Fibroblast of the aortic adventitia (primary cell): Measurements from ENCODE around the gene GPRC5D. TPM values are rescaled to one million over a fixed set of nuclear protein-coding genes. Genes with fewer than 3 reads are reported as not detected.
A peak's percentile ranks its signal among the peaks of the same experiment; 100 is the strongest.

ENCODE experiments used
- DNase-seq: peaks from one replicate; pipeline ENCODE4 v3.0.0-alpha.2; 2010; ENCODE audit warnings: low read depth
- H3K4me3 ChIP-seq: 2 replicates; pipeline ENCODE4 v1.5.1; 2011; ENCODE audit warnings: low read depth, mild to moderate bottlenecking, control low read depth, low read length, moderate library complexity
- total RNA-seq: library from RNA; depleted of rRNA; stranded (reverse); fragments of >200 nt; gene quantifications from 2 replicates; pipeline ENCODE4 v1.2.3, GENCODE V29; 2012; ENCODE audit warnings: low replicate concordance
- TF ChIP-seq, protein P1 (sequence below): IDR thresholded peaks from 2 replicates; pipeline ENCODE4 v1.5.1; 2011; ENCODE audit warnings: mild to moderate bottlenecking, low read length, control low read depth, inconsistent platforms; ENCODE audit not compliant: insufficient read depth

GPRC5D gene
- total RNA-seq, 1 donor, result not detected

DNA sequence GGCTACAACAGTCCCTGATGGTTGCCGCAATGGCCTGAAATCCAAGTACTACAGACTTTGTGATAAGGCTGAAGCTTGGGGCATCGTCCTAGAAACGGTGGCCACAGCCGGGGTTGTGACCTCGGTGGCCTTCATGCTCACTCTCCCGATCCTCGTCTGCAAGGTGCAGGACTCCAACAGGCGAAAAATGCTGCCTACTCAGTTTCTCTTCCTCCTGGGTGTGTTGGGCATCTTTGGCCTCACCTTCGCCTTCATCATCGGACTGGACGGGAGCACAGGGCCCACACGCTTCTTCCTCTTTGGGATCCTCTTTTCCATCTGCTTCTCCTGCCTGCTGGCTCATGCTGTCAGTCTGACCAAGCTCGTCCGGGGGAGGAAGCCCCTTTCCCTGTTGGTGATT lies 43.7 kb downstream of the GPRC5D start:
- TF ChIP-seq, protein P1, sequence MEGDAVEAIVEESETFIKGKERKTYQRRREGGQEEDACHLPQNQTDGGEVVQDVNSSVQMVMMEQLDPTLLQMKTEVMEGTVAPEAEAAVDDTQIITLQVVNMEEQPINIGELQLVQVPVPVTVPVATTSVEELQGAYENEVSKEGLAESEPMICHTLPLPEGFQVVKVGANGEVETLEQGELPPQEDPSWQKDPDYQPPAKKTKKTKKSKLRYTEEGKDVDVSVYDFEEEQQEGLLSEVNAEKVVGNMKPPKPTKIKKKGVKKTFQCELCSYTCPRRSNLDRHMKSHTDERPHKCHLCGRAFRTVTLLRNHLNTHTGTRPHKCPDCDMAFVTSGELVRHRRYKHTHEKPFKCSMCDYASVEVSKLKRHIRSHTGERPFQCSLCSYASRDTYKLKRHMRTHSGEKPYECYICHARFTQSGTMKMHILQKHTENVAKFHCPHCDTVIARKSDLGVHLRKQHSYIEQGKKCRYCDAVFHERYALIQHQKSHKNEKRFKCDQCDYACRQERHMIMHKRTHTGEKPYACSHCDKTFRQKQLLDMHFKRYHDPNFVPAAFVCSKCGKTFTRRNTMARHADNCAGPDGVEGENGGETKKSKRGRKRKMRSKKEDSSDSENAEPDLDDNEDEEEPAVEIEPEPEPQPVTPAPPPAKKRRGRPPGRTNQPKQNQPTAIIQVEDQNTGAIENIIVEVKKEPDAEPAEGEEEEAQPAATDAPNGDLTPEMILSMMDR, result no peak
- no peak overlapping the region for H3K4me3 ChIP-seq
- DNase-seq, result no peak

DNA sequence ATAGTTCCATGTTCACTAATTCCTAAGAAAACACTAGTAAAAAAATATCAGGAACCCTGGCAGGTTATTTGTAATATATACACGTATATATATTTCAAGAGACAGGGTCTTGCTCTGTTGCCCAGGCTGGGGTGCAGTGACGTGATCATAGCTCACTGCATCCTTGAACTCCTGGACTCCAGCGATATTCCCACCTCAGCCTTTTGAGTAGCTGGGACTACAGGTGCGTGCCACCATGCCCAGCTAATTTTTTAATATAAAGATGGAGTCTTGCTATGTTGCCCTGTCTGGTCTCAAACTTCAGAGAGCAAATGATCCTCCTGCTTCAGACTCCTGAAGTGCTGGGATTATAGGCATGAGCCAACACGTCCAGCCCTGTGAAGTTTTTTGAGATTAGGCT lies 44.4 kb downstream of the GPRC5D start:
- TF ChIP-seq, protein P1, result no peak
- no peak for DNase-seq
- no peak overlapping the region for H3K4me3 ChIP-seq

DNA sequence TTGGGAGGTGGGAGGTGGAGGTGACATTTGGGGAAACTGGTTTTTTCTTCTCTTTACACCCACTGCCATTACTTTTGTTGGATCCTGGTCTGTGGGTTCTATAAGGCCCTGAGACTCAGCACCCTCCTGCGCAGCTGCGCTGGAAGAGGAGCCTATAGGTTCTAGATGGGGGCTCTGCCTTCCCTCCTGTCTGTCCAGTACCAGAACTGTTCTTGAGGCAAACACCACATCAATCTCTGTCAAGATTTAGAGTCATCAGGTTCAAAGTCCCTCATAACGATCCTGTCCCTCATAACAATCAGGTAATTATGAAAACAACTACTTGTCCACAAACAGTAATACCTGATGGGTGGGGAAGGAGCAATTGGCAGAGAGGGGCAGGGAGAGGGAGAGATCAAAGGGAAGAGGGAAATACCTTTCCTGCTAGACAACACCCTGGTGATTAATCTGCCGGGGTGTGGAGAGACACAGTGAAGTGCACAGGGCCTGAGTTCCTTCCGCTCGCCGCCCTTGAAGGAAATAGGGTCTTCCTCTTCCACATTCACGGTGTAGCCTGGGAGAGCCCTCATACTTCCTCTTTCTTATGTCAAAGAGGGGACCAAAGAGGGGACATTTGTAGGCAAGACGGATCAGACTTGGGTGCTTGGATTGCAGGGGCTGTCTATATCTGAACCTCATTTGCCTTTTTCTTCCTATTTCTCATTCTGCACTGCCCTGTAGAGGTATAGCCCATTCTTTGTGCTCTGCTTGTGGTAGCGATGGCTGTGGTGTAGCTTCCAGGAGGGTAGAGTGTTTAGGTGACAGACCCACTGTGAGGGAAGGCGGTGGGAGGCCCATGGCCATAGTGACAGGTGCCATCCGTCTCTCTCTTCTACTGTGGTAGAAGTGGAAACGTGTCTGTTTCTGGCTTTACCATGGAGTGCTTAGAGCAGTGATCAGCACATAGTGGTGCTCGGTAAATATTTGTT lies 48.0 kb downstream of the GPRC5D start:
- TF ChIP-seq, protein P1, result no peak
- DNase-seq, result no peak
- no peak overlapping the region for H3K4me3 ChIP-seq

DNA sequence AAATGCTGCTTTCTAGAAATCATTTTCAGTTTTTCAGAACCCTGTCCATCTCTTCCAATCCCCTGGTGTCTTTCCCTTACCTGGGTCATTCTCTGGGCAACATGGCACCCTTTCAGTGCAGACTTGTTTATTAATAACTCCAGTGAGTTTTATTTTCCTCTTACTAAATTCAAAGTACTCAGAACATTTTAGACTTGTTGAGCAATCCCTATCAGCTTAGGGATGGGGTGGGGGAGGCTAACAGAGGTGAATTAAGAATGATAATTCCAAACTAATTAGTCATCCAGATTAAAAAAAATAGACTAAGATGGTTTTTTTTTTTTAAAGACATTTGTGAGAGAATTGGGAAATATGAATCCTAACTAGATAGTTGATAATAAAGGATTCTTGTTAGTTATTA lies 49.9 kb downstream of the GPRC5D start:
- peak; percentile 87 for DNase-seq
- H3K4me3 ChIP-seq, result peak overlapping the region; percentile 31
- TF ChIP-seq, protein P1, result no peak

DNA sequence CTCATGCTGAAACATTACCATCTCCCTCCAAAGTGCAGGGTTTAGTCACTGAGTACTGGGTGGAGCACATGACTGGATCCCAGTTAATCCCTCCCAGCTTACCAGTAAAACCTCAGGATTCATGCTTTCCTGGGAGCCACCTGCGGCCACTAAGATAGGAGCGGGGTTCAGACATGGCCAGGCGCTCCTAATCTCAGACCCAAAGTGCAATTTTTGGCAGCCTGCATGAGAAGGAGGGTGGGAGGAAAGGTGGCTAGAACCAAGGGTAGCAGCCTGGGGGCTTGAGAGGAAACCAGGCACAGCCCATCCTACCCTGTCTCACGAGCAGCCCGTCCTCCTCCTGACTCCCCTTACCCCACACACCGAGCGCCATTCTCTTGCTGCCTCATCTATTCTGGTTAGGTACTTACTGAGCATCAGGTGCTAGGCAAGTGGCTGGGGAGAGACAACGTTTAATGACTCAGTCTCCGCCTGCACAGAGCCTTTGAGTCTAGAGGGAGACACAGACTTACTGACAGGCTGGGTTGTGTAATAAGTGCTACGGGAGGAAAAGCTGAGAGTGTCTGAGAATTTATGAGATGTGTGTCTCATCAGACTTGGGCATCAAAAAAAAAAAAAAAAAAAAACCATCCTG lies 50.7 kb downstream of the GPRC5D start:
- TF ChIP-seq, protein P1, result no peak
- peak; percentile 94 for DNase-seq
- peak overlapping the region; percentile 53 for H3K4me3 ChIP-seq

DNA sequence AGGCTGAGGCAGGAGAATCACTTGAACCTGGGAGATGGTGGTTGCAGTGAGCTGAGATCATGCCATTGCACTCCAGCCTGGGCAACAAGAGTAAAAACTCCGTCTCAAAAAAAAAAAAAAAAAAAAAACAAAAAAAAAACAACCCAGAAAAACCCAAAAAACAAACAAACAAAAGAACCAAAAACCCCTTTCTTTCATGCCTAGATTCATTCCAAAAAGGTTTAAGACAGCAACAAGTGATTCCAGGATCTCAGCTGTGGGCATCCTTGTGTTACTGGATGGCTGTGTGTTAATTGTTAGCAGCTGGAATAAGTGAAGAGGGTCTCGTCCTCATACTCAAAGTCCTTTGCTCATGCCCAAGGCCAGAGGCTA lies 51.2 kb downstream of the GPRC5D start:
- DNase-seq, result no peak
- H3K4me3 ChIP-seq, result no peak overlapping the region
- TF ChIP-seq, protein P1, result no peak
